ENCODE measurements around the gene SLC43A2. TPM values are rescaled to one million over a fixed set of nuclear protein-coding genes. Genes with fewer than 3 reads are reported as not detected.

The SLC43A2 gene
- polyA plus RNA-seq, 1 of the 3 experiments (the other 2 are of a cell fraction): 9.8 TPM

GRCh38 chr17:1625581-1625980, 3.1 kb downstream of the SLC43A2 start (continued):
- TF ChIP-seq GATA2 (CRISPR knock-in tag; IDR thresholded peaks at IDR 0.05) (no peak), SIN3A (IDR thresholded peaks at IDR 0.05; ENCODE audit: borderline replicate concordance, low read depth, low read length) (no peak)

- H3K4me3 ChIP-seq (ENCODE audit: low read depth in 2 of 2, low read length in 1 of 2): no peak overlapping the region
- H3K9me2 ChIP-seq: no peaks in the 10 kb centered on the region
- no peaks in the 10 kb centered on the region for H3K36me3 ChIP-seq (replicated peaks in 1 of 2; ENCODE audit: control insufficient read depth in 1 of 2, insufficient read depth in 2 of 2, low read length in 1 of 2)
- no peaks in the 10 kb centered on the region for H3F3A ChIP-seq (replicated peaks; ENCODE audit: insufficient read depth)
- no peak overlapping the region for H3K9ac ChIP-seq
- H3K9me3 ChIP-seq: no peaks in the 10 kb centered on the region
- no peaks in the 10 kb centered on the region for H3K27me3 ChIP-seq (ENCODE audit: insufficient read depth)
- no peak for DNase-seq
- 92% methylated on average over 9 of the region's 14 CpGs for WGBS (ENCODE audit: low lambda C conversion rate)
- CTCF ChIA-PET: interaction anchor here (1.0 to 2.1 kb wide), 4 partner anchors 9 to 51 kb away, joined by 3 to 11 read pairs (median 4); partner anchors contain the start of gene RILP
- POLR2A ChIA-PET: no interaction called here
- peaks cover 3 to 13% of the 10 kb centered on the region in 2 experiments; a peak in 2 of 4 replicates for H3K4me1 ChIP-seq (ENCODE audit: control insufficient read depth in 1 of 2, insufficient read depth in 2 of 2, low read depth in 1 of 2, low read length in 1 of 2)
- no peak overlapping the region for H3K27ac ChIP-seq (ENCODE audit: low read depth in 2 of 2, low read length in 1 of 2)
- no peak for TF ChIP-seq RFX5 (IDR thresholded peaks at IDR 0.05; ENCODE audit: low read length)
- H2AFZ ChIP-seq (ENCODE audit: low read depth): no peak overlapping the region
- H4K20me1 ChIP-seq (ENCODE audit: insufficient read depth): no peaks in the 10 kb centered on the region
- H3K4me2 ChIP-seq: no peak overlapping the region
- no peaks in the 10 kb centered on the region for H3K79me2 ChIP-seq (ENCODE audit: insufficient read depth)
Measured at GRCh38 chr17:1625053-1625452, 3.6 kb downstream of the SLC43A2 start.

- TF ChIP-seq ELF1 (IDR thresholded peaks at IDR 0.05) (no peak), FOXM1 (IDR thresholded peaks at IDR 0.05; ENCODE audit: low read depth) (no peak), CHD2 (IDR thresholded peaks at IDR 0.05; ENCODE audit: low read length, partially characterized antibody) (no peak), REST (IDR thresholded peaks at IDR 0.05; ENCODE audit: low read depth, low read length) (no peak), IRF3 (IDR thresholded peaks at IDR 0.05; ENCODE audit: low read depth, low read length) (no peak), SMC3 (IDR thresholded peaks at IDR 0.05; ENCODE audit: low read depth, low read length) (no peak), TEAD4 (IDR thresholded peaks at IDR 0.05; ENCODE audit: borderline replicate concordance, insufficient read depth) (no peak), USF1 (IDR thresholded peaks at IDR 0.05; ENCODE audit: borderline replicate concordance, low read depth) (no peak), SIN3A (IDR thresholded peaks at IDR 0.05; ENCODE audit: borderline replicate concordance, low read depth, low read length) (no peak), RCOR1 (IDR thresholded peaks at IDR 0.05; ENCODE audit: low read length) (no peak), PBX3 (IDR thresholded peaks at IDR 0.05) (no peak)
- H3K79me2 ChIP-seq (ENCODE audit: insufficient read depth): no peaks in the 10 kb centered on the region
- no peak overlapping the region for H2AFZ ChIP-seq (ENCODE audit: low read depth)
- H3K36me3 ChIP-seq (replicated peaks in 1 of 2; ENCODE audit: control insufficient read depth in 1 of 2, insufficient read depth in 2 of 2, low read length in 1 of 2): no peaks in the 10 kb centered on the region
- WGBS (ENCODE audit: low lambda C conversion rate): 86% methylated on average over 12 of the region's 12 CpGs
- H3K27ac ChIP-seq (ENCODE audit: low read depth in 2 of 2, low read length in 1 of 2): no peak overlapping the region
- CTCF ChIA-PET: interaction anchor here (1.0 to 2.1 kb wide), 4 partner anchors 8 to 50 kb away, joined by 3 to 11 read pairs (median 4); partner anchors contain the start of gene RILP
- no peak for DNase-seq
- peaks cover 2 to 11% of the 10 kb centered on the region in 2 experiments; a peak in 2 of 4 replicates for H3K4me1 ChIP-seq (ENCODE audit: control insufficient read depth in 1 of 2, insufficient read depth in 2 of 2, low read depth in 1 of 2, low read length in 1 of 2)
- no peaks in the 10 kb centered on the region for H4K20me1 ChIP-seq (ENCODE audit: insufficient read depth)
- no peak overlapping the region for H3K4me2 ChIP-seq
- no peaks in the 10 kb centered on the region for H3F3A ChIP-seq (replicated peaks; ENCODE audit: insufficient read depth)
- no peaks in the 10 kb centered on the region for H3K9me2 ChIP-seq
- no peaks in the 10 kb centered on the region for H3K9me3 ChIP-seq
- H3K27me3 ChIP-seq (ENCODE audit: insufficient read depth): no peaks in the 10 kb centered on the region
- POLR2A ChIA-PET: no interaction called here
- no peak overlapping the region for H3K9ac ChIP-seq
- H3K4me3 ChIP-seq (ENCODE audit: low read depth in 2 of 2, low read length in 1 of 2): no peak overlapping the region
Measured at GRCh38 chr17:1624650-1625049, 4.0 kb downstream of the SLC43A2 start.

Data from SK-N-SH (cell line).